Testis (tissue), 3 donors: Measurements from ENCODE around the gene GRIK2. TPM values are rescaled to one million over a fixed set of nuclear protein-coding genes. Genes with fewer than 3 reads are reported as not detected.

Source experiments
- DNase-seq: peaks from one replicate; pipeline ENCODE4 v3.0.0-alpha.2; 2019
- H3K27ac ChIP-seq, 2 donors: fragments of 200-600 bp; sonication (generic); one replicate each; pipeline ENCODE4 v1.5.1; 2019
- H3K27me3 ChIP-seq: fragments of 200-600 bp; sonication (generic); one replicate; pipeline ENCODE4 v1.5.1; 2019
- H3K36me3 ChIP-seq: fragments of 200-600 bp; sonication (generic); one replicate; pipeline ENCODE4 v1.5.1; 2017; ENCODE audit warnings: low read depth; ENCODE audit errors: missing control alignments
- H3K4me1 ChIP-seq: fragments of 200-600 bp; sonication (generic); one replicate; pipeline ENCODE4 v1.5.1; 2019
- H3K4me3 ChIP-seq, 2 donors: fragments of 200-600 bp; sonication (generic); one replicate each; pipeline ENCODE4 v1.5.1; 2017 to 2019
- H3K9me3 ChIP-seq: fragments of 200-600 bp; sonication (generic); one replicate; pipeline ENCODE4 v1.5.1; 2017
- CTCF ChIP-seq, 3 experiments: fragments of 450-650 bp in 2 of 3; fragments of 200-600 bp in 1 of 3; sonication (generic) in 1 of 3; IDR thresholded peaks; one replicate each; pipeline ENCODE4 v1.5.1; 2016 to 2019; ENCODE audit warnings: antibody characterized with exemption in 3 of 3, mild to moderate bottlenecking in 2 of 3, moderate library complexity in 1 of 3
- POLR2A ChIP-seq: fragments of 450-650 bp; IDR thresholded peaks from one replicate; pipeline ENCODE4 v1.6.1; 2017; ENCODE audit warnings: antibody characterized with exemption, mild to moderate bottlenecking, moderate library complexity
- WGBS, 2 donors: methylation state at CpG; one replicate each; pipeline ENCODE4 v1.1.5; 2018; 5-methylcytosine and 5-hydroxymethylcytosine counted together
- intact Hi-C: fragments of 100-400 bp; cut with DNase I; formaldehyde crosslinking; loops from one replicate; pipeline ENCODE4 v1.15.1; 2023; ENCODE audit warnings: low total_unique reads
- polyA plus RNA-seq: library from polyadenylated mRNA; stranded (reverse); fragments of 350-450 nt; fragmentation: Illumina TruSeq; extraction: RNeasy Lipid Tissue Mini Kit (QIAGEN cat#74804); gene quantifications from one replicate; pipeline ENCODE4 v1.2.3, GENCODE V29; 2014; ENCODE audit warnings: low read depth, low replicate concordance; ENCODE audit not compliant: insufficient read depth
- total RNA-seq, 2 donors: library from RNA; depleted of rRNA; stranded (reverse); fragments of >200 nt; gene quantifications; one replicate each; pipeline ENCODE4 v1.2.3, GENCODE V29; 2016

GRIK2 gene
- total and polyA plus RNA-seq, 3 donors from 2014 or later = 1.1 to 23.5 (median 12.4) TPM

GRCh38 chr6:101918471-101918870 lies 525.0 kb downstream of the GRIK2 start:
- Histone ChIP-seq H3K36me3 (no peaks in the 10 kb centered on the region), H3K4me3 (no peak overlapping the region), H3K27ac (no peak overlapping the region), H3K9me3 (no peaks in the 10 kb centered on the region), H3K27me3 (no peaks in the 10 kb centered on the region), H3K4me1 (no peaks in the 10 kb centered on the region)
- 82 to 90% methylated on average over 2 of the region's 2 CpGs for WGBS, 2 donors
- TF ChIP-seq POLR2A (no peak), CTCF (IDR thresholded peaks at IDR 0.05) (no peak)
- no peak for DNase-seq
- intact Hi-C loops = no loop called here

- no peaks in the 10 kb centered on the region for H3K4me1 ChIP-seq
- H3K4me3 ChIP-seq = no peak overlapping the region
- 78 to 88% methylated on average over 1 of the region's 1 CpG for WGBS, 2 donors
- no peaks in the 10 kb centered on the region for H3K9me3 ChIP-seq
- no peaks in the 10 kb centered on the region for H3K36me3 ChIP-seq
- TF ChIP-seq POLR2A (no peak), CTCF (IDR thresholded peaks at IDR 0.05) (no peak)
- no peak for DNase-seq
- no peaks in the 10 kb centered on the region for H3K27me3 ChIP-seq
- intact Hi-C loops = no loop called here
- H3K27ac ChIP-seq = no peak overlapping the region
Observed at GRCh38 chr6:101921829-101922450, 528.4 kb downstream of the GRIK2 start.

- TF ChIP-seq CTCF (IDR thresholded peaks at IDR 0.05) = no peak
- TF ChIP-seq POLR2A = no peak
- Histone ChIP-seq H3K36me3 (no peaks in the 10 kb centered on the region), H3K4me1 (no peaks in the 10 kb centered on the region), H3K27ac (no peak overlapping the region), H3K27me3 (no peaks in the 10 kb centered on the region), H3K9me3 (no peaks in the 10 kb centered on the region), H3K4me3 (no peak overlapping the region)
- no peak for DNase-seq
- 73 to 81% methylated on average over 7 of the region's 7 CpGs for WGBS, 2 donors
- intact Hi-C loops = no loop called here
Observed at GRCh38 chr6:101926149-101926925, 532.8 kb downstream of the GRIK2 start.

- WGBS, 2 donors = 72 to 77% methylated on average over 2 of the region's 2 CpGs
- intact Hi-C loops = no loop called here
- no peaks in the 10 kb centered on the region for H3K9me3 ChIP-seq
- H3K36me3 ChIP-seq = no peaks in the 10 kb centered on the region
- H3K27ac ChIP-seq = no peak overlapping the region
- DNase-seq = no peak
- TF ChIP-seq CTCF (IDR thresholded peaks at IDR 0.05) (no peak), POLR2A (no peak)
- H3K27me3 ChIP-seq = no peaks in the 10 kb centered on the region
- H3K4me3 ChIP-seq = no peak overlapping the region
- no peaks in the 10 kb centered on the region for H3K4me1 ChIP-seq
Observed at GRCh38 chr6:101931766-101932165, 538.3 kb downstream of the GRIK2 start.

- intact Hi-C loops = no loop called here
- no peak for TF ChIP-seq POLR2A
- TF ChIP-seq CTCF (IDR thresholded peaks at IDR 0.05) = no peak
- Histone ChIP-seq H3K4me3 (no peak overlapping the region), H3K4me1 (no peaks in the 10 kb centered on the region), H3K27me3 (no peaks in the 10 kb centered on the region), H3K27ac (no peak overlapping the region), H3K36me3 (no peaks in the 10 kb centered on the region), H3K9me3 (no peaks in the 10 kb centered on the region)
- 86 to 95% methylated on average over 3 of the region's 3 CpGs for WGBS, 2 donors
- DNase-seq = no peak
Observed at GRCh38 chr6:101932704-101933103, 539.2 kb downstream of the GRIK2 start.
